IMR-90 (cell line): ENCODE results near the gene MCM5. TPM values are rescaled to one million over a fixed set of nuclear protein-coding genes. Genes with fewer than 3 reads are reported as not detected.
A peak's percentile ranks its signal among the peaks of the same experiment; 100 is the strongest.

ENCODE experiments used
- ATAC-seq: fragments of 200-7000 bp; cut with Tn5 transposase; 2 replicates; pipeline ENCODE4 v1.9.1; 2020; ENCODE audit warnings: low read depth, mild to moderate bottlenecking, moderate library complexity
- BruUV-seq: library from RNA; stranded (reverse); fragments of 400-500 nt; replicated peaks from 2 replicates; lab custom pipeline; 2021; lab: Mats Ljungman, UMichigan
- CTCF ChIA-PET: fragments of 300-600 bp; formaldehyde crosslinking; extraction: SDS; loops from one replicate; lab custom pipeline; 2021; ENCODE audit warnings: antibody characterized with exemption; lab: Yijun Ruan, JAX
- POLR2A ChIA-PET: fragments of 300-600 bp; sonication (Branson Sonifier 250); formaldehyde crosslinking; loops from one replicate; lab custom pipeline; 2022; ENCODE audit warnings: antibody characterized with exemption; ENCODE audit not compliant: unreplicated experiment; lab: Charles Lee
- DNase-seq: peaks from one replicate; pipeline ENCODE4 v3.0.0; 2013
- H2AFZ ChIP-seq: replicated peaks from 2 replicates; pipeline ENCODE3; 2013; ENCODE audit warnings: low read length, mild to moderate bottlenecking; ENCODE audit not compliant: poor library complexity
- H2AK5ac ChIP-seq: 2 replicates; pipeline ENCODE4 v1.6.1; 2013; ENCODE audit warnings: low read depth, low read length, inconsistent platforms
- H2AK9ac ChIP-seq: replicated peaks from 2 replicates; pipeline ENCODE3; 2013; ENCODE audit warnings: mild to moderate bottlenecking, low read depth, low read length, moderate library complexity; ENCODE audit not compliant: poor library complexity
- H2BK120ac ChIP-seq: 2 replicates; pipeline ENCODE4 v1.6.1; 2013; ENCODE audit warnings: low read depth, low read length, inconsistent platforms
- H2BK15ac ChIP-seq: 3 replicates; pipeline ENCODE4 v1.6.1; 2013; ENCODE audit warnings: low read depth, low read length, inconsistent platforms
- H2BK20ac ChIP-seq: 2 replicates; pipeline ENCODE4 v1.6.1; 2013; ENCODE audit warnings: low read depth, mild to moderate bottlenecking, inconsistent platforms, low read length, moderate library complexity
- H2BK5ac ChIP-seq: 2 replicates; pipeline ENCODE4 v1.6.1; 2013; ENCODE audit warnings: mild to moderate bottlenecking, low read depth, low read length, inconsistent platforms; ENCODE audit not compliant: poor library complexity, severe bottlenecking
- H3K14ac ChIP-seq: replicated peaks from 2 replicates; pipeline ENCODE4 v1.6.1; 2013; ENCODE audit warnings: low read depth, low read length, inconsistent platforms
- H3K18ac ChIP-seq: 2 replicates; pipeline ENCODE4 v1.6.1; 2013; ENCODE audit warnings: low read depth, low read length, control low read depth
- H3K23ac ChIP-seq: 2 replicates; pipeline ENCODE4 v1.6.1; 2013; ENCODE audit warnings: low read depth, low read length, inconsistent platforms
- H3K27ac ChIP-seq: 2 replicates; pipeline ENCODE4 v1.5.1; 2013; ENCODE audit warnings: mild to moderate bottlenecking, control low read depth, low read length; ENCODE audit not compliant: insufficient read depth
- H3K27me3 ChIP-seq: 2 replicates; pipeline ENCODE4 v1.6.1; 2013; ENCODE audit warnings: low read length; ENCODE audit not compliant: control insufficient read depth, insufficient read depth
- H3K36me3 ChIP-seq: 2 replicates; pipeline ENCODE4 v1.6.1; 2013; ENCODE audit warnings: low read length, mixed read lengths; ENCODE audit not compliant: control insufficient read depth, insufficient read depth
- H3K4ac ChIP-seq: 2 replicates; pipeline ENCODE4 v1.6.1; 2013; ENCODE audit warnings: low read depth, low read length, inconsistent platforms
- H3K4me1 ChIP-seq: 2 replicates; pipeline ENCODE4 v1.6.1; 2013; ENCODE audit warnings: low read length, mixed read lengths; ENCODE audit not compliant: control insufficient read depth, insufficient read depth
- H3K4me2 ChIP-seq: 2 replicates; pipeline ENCODE4 v1.6.1; 2013; ENCODE audit warnings: low read depth, mild to moderate bottlenecking, control low read depth, low read length, moderate library complexity
- H3K4me3 ChIP-seq: 2 replicates; pipeline ENCODE4 v1.5.1; 2013; ENCODE audit warnings: low read depth, mild to moderate bottlenecking, control low read depth, low read length, moderate library complexity; ENCODE audit not compliant: insufficient read depth
- H3K56ac ChIP-seq: 2 replicates; pipeline ENCODE4 v1.6.1; 2013; ENCODE audit warnings: low read length, inconsistent platforms; ENCODE audit not compliant: insufficient read depth; ENCODE audit errors: extremely low read depth
- H3K79me1 ChIP-seq, 2 experiments: 2 replicates each; pipeline ENCODE4 v1.6.1; 2013; ENCODE audit warnings: low read length in 2 of 2, inconsistent platforms in 1 of 2, low read depth in 1 of 2
- H3K9ac ChIP-seq: 2 replicates; pipeline ENCODE4 v1.6.1; 2013; ENCODE audit warnings: low read depth, low read length, control low read depth
- H3K9me1 ChIP-seq: 2 replicates; pipeline ENCODE4 v1.6.1; 2013; ENCODE audit warnings: low read length, inconsistent platforms; ENCODE audit not compliant: insufficient read depth
- H3K9me3 ChIP-seq: 2 replicates; pipeline ENCODE4 v1.6.1; 2013; ENCODE audit warnings: low read length; ENCODE audit not compliant: control insufficient read depth, insufficient read depth
- H4K20me1 ChIP-seq: 2 replicates; pipeline ENCODE4 v1.6.1; 2013; ENCODE audit warnings: low read length, inconsistent platforms; ENCODE audit not compliant: insufficient read depth
- H4K5ac ChIP-seq: 2 replicates; pipeline ENCODE4 v1.6.1; 2013; ENCODE audit warnings: mild to moderate bottlenecking, low read depth, low read length, control low read depth
- H4K8ac ChIP-seq, 2 experiments: 2 replicates each; pipeline ENCODE4 v1.6.1; 2013; ENCODE audit warnings: low read depth in 2 of 2, low read length in 2 of 2, control low read depth in 1 of 2, inconsistent platforms in 1 of 2
- H4K91ac ChIP-seq: 2 replicates; pipeline ENCODE4 v1.6.1; 2013; ENCODE audit warnings: low read depth, low read length, inconsistent platforms; ENCODE audit not compliant: insufficient read depth
- CEBPB ChIP-seq: IDR thresholded peaks from 2 replicates; pipeline ENCODE4 v1.6.1; 2012; ENCODE audit warnings: low read depth, low read length, improper control_type of control experiment
- CHD1 ChIP-seq: IDR thresholded peaks from 2 replicates; pipeline ENCODE4 v1.6.1; 2012; ENCODE audit warnings: low read depth, low read length, improper control_type of control experiment
- RAD21 ChIP-seq: IDR thresholded peaks from 2 replicates; pipeline ENCODE4 v1.6.1; 2012; ENCODE audit warnings: low read length, improper control_type of control experiment
- RFX5 ChIP-seq: IDR thresholded peaks from 2 replicates; pipeline ENCODE4 v1.8.0; 2012; ENCODE audit warnings: low read depth, mild to moderate bottlenecking, low read length, moderate library complexity
- SMC3 ChIP-seq: fragments of 150-350 bp; IDR thresholded peaks from 2 replicates; pipeline ENCODE4 v1.6.1; 2016; ENCODE audit warnings: low read depth, mild to moderate bottlenecking, antibody characterized with exemption, low read length, moderate library complexity
- WGBS, 2 experiments: methylation state at CpG; one replicate each; pipeline versions ENCODE4 v1.1.5 to v1.1.7; 2013; ENCODE audit warnings: missing lambda C conversion rate in 2 of 2; ENCODE audit not compliant: insufficient read length in 1 of 2; ENCODE audit errors: extremely low coverage in 2 of 2; 5-methylcytosine and 5-hydroxymethylcytosine counted together
- dilution Hi-C: fragments of 300-500 bp; cut with HindIII; formaldehyde crosslinking; loops from one replicate; pipeline ENCODE4 v1.14.3; 2018; ENCODE audit warnings: low sequenced_read_pairs; ENCODE audit not compliant: unreplicated experiment
- in situ Hi-C: fragments of 300-500 bp; cut with MboI; formaldehyde crosslinking; loops from 3 replicates; pipeline ENCODE4 v1.14.3; 2019; ENCODE audit warnings: low sequenced_read_pairs, inconsistent platforms, mixed read lengths
- intact Hi-C: fragments of 100-400 bp; cut with micrococcal nuclease; formaldehyde crosslinking; loops from 2 replicates; pipeline ENCODE4 v1.10.0; 2022
- polyA plus RNA-seq, 3 experiments: library from polyadenylated mRNA; depleted of rRNA; stranded (reverse); fragments of >200 nt; gene quantifications; 2 replicates each; pipeline ENCODE4 v1.2.3, GENCODE V29; 2012; ENCODE audit warnings: low replicate concordance in 1 of 3
- total RNA-seq: library from RNA; depleted of rRNA; stranded (reverse); fragments of >200 nt; gene quantifications from 2 replicates; pipeline ENCODE4 v1.2.3, GENCODE V29; 2012

MCM5 gene
- total and polyA plus RNA-seq, 2 of the 4 experiments (the other 2 are of a cell fraction): 43.0 to 58.6 TPM

DNA sequence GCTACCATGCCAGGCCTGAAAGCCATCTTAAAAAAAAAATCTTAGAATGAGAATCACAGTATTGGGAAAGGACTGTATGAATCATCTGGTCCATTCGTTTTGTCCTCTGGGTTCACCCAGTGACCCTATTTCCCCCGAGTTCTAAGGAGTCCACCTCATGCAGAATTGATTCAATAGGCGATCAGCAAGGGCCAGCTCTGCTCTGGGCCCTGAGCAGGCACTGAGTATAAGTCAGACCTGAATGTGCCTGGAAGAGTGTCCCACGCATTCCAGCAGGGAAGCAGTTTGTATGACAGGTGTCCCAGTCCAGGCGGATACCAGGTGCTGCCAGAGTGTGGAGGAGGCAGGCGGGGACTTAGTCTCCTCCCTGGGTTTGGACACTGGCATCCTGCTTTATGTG lies 19.9 kb upstream of the MCM5 start:
- Histone ChIP-seq H3K4me1 (peaks cover 38% of the 10 kb centered on the region), H4K91ac (peak overlapping the region; percentile 79), H2AFZ (peak overlapping the region; percentile 9), H2BK20ac (peak overlapping the region; percentile 32; the same call in 1 of the 2 replicates), H3K27ac (peak overlapping the region; percentile 22; the same call in 1 of the 2 replicates), H3K4me2 (no peak overlapping the region), H4K5ac (peak overlapping the region; percentile 45), H3K4ac (peak overlapping the region; percentile 78), H2BK5ac (no peak overlapping the region), H2AK5ac (peak overlapping the region; percentile 94), H4K20me1 (peaks cover 8% of the 10 kb centered on the region; the same call in 1 of the 2 replicates), H3K18ac (peak overlapping the region; percentile 7; the same call in 1 of the 2 replicates), H3K56ac (no peak overlapping the region), H2BK15ac (peak overlapping the region; percentile 79; the same call in 2 of the 3 replicates), H2AK9ac (peak overlapping the region; percentile 87), H3K23ac (no peak overlapping the region), H3K79me1 (peaks cover 22 to 47% of the 10 kb centered on the region in 2 experiments), H3K9ac (peak overlapping the region; percentile 44), H2BK120ac (peak overlapping the region; percentile 72), H3K9me1 (peaks cover 23% of the 10 kb centered on the region; the same call in 1 of the 2 replicates), H4K8ac (peak overlapping the region; percentile 70 to 84; a peak in 3 of 4 replicates), H3K9me3 (no peaks in the 10 kb centered on the region), H3K14ac (peak overlapping the region; percentile 40; the same call in 1 of the 2 replicates), H3K27me3 (no peaks in the 10 kb centered on the region), H3K4me3 (no peak overlapping the region), H3K36me3 (peaks cover 19% of the 10 kb centered on the region)
- dilution Hi-C loops: no loop called here
- in situ Hi-C loops: no loop called here
- 65% methylated on average over 3 of the region's 6 CpGs; no CpG with 5 or more reads in 1 of the 2 experiments for WGBS, 2 experiments
- ChIA-PET POLR2A (interaction anchor here (0.5 kb wide), 1 partner anchor 1804 kb away, joined by 3 read pairs; no protein-coding TSS in a partner anchor), CTCF (interaction anchor here (1.0 to 1.2 kb wide), 2 partner anchors 10 to 29 kb away, joined by 4 to 5 read pairs; no protein-coding TSS in a partner anchor)
- BruUV-seq: no TSS peak
- ATAC-seq: no peak
- peak; percentile 17 for DNase-seq
- 0 out of 2 replicates have a peak, but pooled peaks have one; percentile 30 for TF ChIP-seq CEBPB
- TF ChIP-seq SMC3: no peak
- no peak for TF ChIP-seq RAD21
- no peak for TF ChIP-seq RFX5
- no peak for TF ChIP-seq CHD1
- intact Hi-C loops: no loop called here
